Measurements from ENCODE around the gene CPXM2. TPM values are rescaled to one million over a fixed set of nuclear protein-coding genes. Genes with fewer than 3 reads are reported as not detected.

Gene CPXM2
- total RNA-seq, 1 donor from 2014 or later, result 0.33 TPM

GRCh38 chr10:123759501-123760031 is 132.0 kb downstream of the CPXM2 start:
- H3K36me3 Mint-ChIP-seq (ENCODE audit: low read depth, unreplicated experiment), result no peaks in the 10 kb centered on the region
- H3K4me3 Mint-ChIP-seq (ENCODE audit: unreplicated experiment), result no peak overlapping the region
- no peaks in the 10 kb centered on the region for H3K9me3 Mint-ChIP-seq (ENCODE audit: unreplicated experiment)
- no peak for DNase-seq (ENCODE audit: low spot score)
- TF ChIP-seq CTCF (IDR thresholded peaks at IDR 0.05; ENCODE audit: unreplicated experiment), result no peak
- no peaks in the 10 kb centered on the region for H3K4me1 Mint-ChIP-seq (ENCODE audit: unreplicated experiment)
- no peak overlapping the region for H3K27ac Mint-ChIP-seq (ENCODE audit: unreplicated experiment)
- H3K27me3 Mint-ChIP-seq (ENCODE audit: unreplicated experiment), result no peaks in the 10 kb centered on the region

- DNase-seq (ENCODE audit: low spot score), result no peak
- H3K9me3 Mint-ChIP-seq (ENCODE audit: unreplicated experiment), result no peaks in the 10 kb centered on the region
- no peak overlapping the region for H3K27ac Mint-ChIP-seq (ENCODE audit: unreplicated experiment)
- no peak for TF ChIP-seq CTCF (IDR thresholded peaks at IDR 0.05; ENCODE audit: unreplicated experiment)
- H3K27me3 Mint-ChIP-seq (ENCODE audit: unreplicated experiment), result no peaks in the 10 kb centered on the region
- no peak overlapping the region for H3K4me3 Mint-ChIP-seq (ENCODE audit: unreplicated experiment)
- no peaks in the 10 kb centered on the region for H3K36me3 Mint-ChIP-seq (ENCODE audit: low read depth, unreplicated experiment)
- H3K4me1 Mint-ChIP-seq (ENCODE audit: unreplicated experiment), result no peaks in the 10 kb centered on the region
Observed at GRCh38 chr10:123759041-123759440, 132.6 kb downstream of the CPXM2 start.

- Mint-ChIP-seq H3K27ac (ENCODE audit: unreplicated experiment) (no peak overlapping the region), H3K36me3 (ENCODE audit: low read depth, unreplicated experiment) (no peaks in the 10 kb centered on the region), H3K4me1 (ENCODE audit: unreplicated experiment) (no peaks in the 10 kb centered on the region), H3K27me3 (ENCODE audit: unreplicated experiment) (no peaks in the 10 kb centered on the region), H3K9me3 (ENCODE audit: unreplicated experiment) (no peaks in the 10 kb centered on the region), H3K4me3 (ENCODE audit: unreplicated experiment) (no peak overlapping the region)
- DNase-seq (ENCODE audit: low spot score), result no peak
- no peak for TF ChIP-seq CTCF (IDR thresholded peaks at IDR 0.05; ENCODE audit: unreplicated experiment)
Observed at GRCh38 chr10:123757853-123758252, 133.8 kb downstream of the CPXM2 start.

GRCh38 chr10:123755061-123755460 is 136.5 kb downstream of the CPXM2 start:
- H3K36me3 Mint-ChIP-seq (ENCODE audit: low read depth, unreplicated experiment), result peaks cover 14% of the 10 kb centered on the region
- H3K4me1 Mint-ChIP-seq (ENCODE audit: unreplicated experiment), result no peaks in the 10 kb centered on the region
- no peak for DNase-seq (ENCODE audit: low spot score)
- no peaks in the 10 kb centered on the region for H3K9me3 Mint-ChIP-seq (ENCODE audit: unreplicated experiment)
- no peaks in the 10 kb centered on the region for H3K27me3 Mint-ChIP-seq (ENCODE audit: unreplicated experiment)
- H3K4me3 Mint-ChIP-seq (ENCODE audit: unreplicated experiment), result no peak overlapping the region
- no peak for TF ChIP-seq CTCF (IDR thresholded peaks at IDR 0.05; ENCODE audit: unreplicated experiment)
- no peak overlapping the region for H3K27ac Mint-ChIP-seq (ENCODE audit: unreplicated experiment)

- Mint-ChIP-seq H3K36me3 (ENCODE audit: low read depth, unreplicated experiment) (peaks cover 17% of the 10 kb centered on the region), H3K27ac (ENCODE audit: unreplicated experiment) (no peak overlapping the region), H3K4me1 (ENCODE audit: unreplicated experiment) (no peaks in the 10 kb centered on the region), H3K27me3 (ENCODE audit: unreplicated experiment) (no peaks in the 10 kb centered on the region), H3K4me3 (ENCODE audit: unreplicated experiment) (no peak overlapping the region), H3K9me3 (ENCODE audit: unreplicated experiment) (no peaks in the 10 kb centered on the region)
- no peak for TF ChIP-seq CTCF (IDR thresholded peaks at IDR 0.05; ENCODE audit: unreplicated experiment)
- DNase-seq (ENCODE audit: low spot score), result no peak
Observed at GRCh38 chr10:123754123-123754522, 137.5 kb downstream of the CPXM2 start.
